GM19463 (cell line): Measurements from ENCODE around the gene QRICH1.
A peak's percentile ranks its signal among the peaks of the same experiment; 100 is the strongest.
"Not testable (repeated sequence)": the region's sequence is repeated elsewhere in the genome, so short reads cannot be mapped to it uniquely, and the experiment has no call there.

Source experiments
- ATAC-seq: cut with Tn5 transposase; IDR thresholded peaks from one replicate; pipeline ENCODE4 v1.9.1; 2021; ENCODE audit warnings: mild to moderate bottlenecking, moderate library complexity; ENCODE audit not compliant: unreplicated experiment

Gene QRICH1

GRCh38 chr3:49018707-49019006 is 75.2 kb downstream of the QRICH1 start:
- no peak for ATAC-seq

GRCh38 chr3:49017971-49018706 is 75.7 kb downstream of the QRICH1 start, which contains the start of gene DALRD3:
Gene DALRD3, minus strand, starts transcription at chr3:49018580. Its CDS starts 16 bp downstream, at chr3:49018564.
- no peak for ATAC-seq

DNA sequence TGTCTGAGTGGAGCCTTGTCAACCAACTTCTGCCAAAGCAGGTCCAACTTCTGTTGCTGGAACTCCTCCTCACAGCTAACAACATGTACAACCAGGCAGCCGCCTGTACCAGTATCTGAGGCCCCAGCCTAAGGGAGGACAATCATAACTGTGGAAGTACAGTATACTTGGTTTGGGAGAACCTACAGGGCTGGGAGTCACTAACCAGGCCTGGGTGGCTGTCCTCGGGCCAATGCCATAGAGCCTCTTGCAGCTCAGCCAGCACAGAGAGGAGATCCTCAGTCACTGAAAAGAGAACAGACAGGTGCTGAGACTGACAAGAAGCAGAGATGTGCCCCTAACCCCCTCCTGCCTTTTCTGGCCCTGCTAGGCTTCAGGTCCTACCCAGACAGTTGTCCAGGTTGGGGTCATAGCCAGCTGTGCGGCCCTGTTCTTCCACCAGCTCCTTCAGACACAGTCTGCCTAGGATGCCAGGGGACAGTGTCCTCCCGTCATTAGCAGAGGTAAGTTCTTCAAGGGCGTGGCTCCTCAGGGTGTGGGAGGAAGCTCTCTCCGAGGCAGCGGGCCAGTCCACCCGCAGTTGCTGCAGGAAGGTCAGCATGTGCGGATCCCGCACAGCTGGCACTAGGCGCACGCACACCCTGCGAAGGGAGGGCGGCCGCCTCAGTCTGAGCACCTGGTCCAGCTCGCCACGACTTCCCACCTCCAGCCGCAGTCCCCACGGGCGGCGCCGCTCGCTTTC is 76.5 kb downstream of the QRICH1 start:
- ATAC-seq: no peak

- no peak for ATAC-seq
Measured at GRCh38 chr3:49016414-49017228, 77.2 kb downstream of the QRICH1 start.

DNA sequence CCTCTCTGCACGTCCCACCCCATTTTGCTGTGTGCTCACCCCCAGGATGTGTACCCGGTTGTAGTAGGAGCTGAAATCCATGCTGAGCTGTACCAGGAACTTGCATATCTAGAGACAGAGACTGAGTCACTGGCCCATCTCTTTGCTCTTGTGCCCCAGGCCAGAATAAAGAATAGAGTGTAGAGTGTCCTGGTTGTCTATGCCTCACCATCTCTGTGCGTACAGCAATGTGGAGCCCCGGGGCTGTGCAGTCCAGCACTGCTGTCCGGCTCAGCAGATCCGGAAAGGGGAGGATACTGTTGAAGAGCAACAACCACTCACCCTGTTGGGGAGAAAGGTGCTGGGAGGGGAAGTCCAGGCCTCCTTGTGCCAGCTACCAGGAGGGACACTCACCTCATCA is 78.1 kb downstream of the QRICH1 start:
- no peak for ATAC-seq

GRCh38 chr3:49015072-49015471 is 78.8 kb downstream of the QRICH1 start:
- no peak for ATAC-seq

- ATAC-seq: no peak
Measured at GRCh38 chr3:49013738-49014660, 79.9 kb downstream of the QRICH1 start.

GRCh38 chr3:49013113-49013737 is 80.6 kb downstream of the QRICH1 start:
- no peak for ATAC-seq

DNA sequence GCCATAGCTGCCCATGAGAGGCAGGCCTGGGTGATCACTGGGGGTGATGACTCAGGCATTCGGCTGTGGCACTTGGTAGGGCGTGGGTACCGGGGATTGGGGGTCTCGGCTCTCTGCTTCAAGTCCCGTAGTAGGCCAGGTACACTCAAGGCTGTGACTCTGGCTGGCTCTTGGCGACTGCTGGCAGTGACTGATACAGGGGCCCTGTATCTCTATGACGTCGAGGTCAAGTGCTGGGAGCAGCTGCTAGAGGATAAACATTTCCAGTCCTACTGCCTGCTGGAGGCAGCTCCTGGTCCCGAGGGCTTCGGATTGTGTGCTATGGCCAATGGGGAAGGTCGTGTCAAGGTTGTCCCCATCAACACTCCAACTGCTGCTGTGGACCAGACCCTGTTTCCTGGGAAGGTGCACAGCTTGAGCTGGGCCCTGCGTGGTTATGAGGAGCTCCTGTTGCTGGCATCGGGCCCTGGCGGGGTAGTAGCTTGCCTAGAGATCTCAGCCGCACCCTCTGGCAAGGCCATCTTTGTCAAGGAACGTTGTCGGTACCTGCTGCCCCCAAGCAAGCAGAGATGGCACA is 81.3 kb downstream of the QRICH1 start:
- no peak for ATAC-seq

GRCh38 chr3:49009396-49009795 is 84.5 kb downstream of the QRICH1 start:
- no peak for ATAC-seq

GRCh38 chr3:49008627-49009026 is 85.2 kb downstream of the QRICH1 start:
- not testable (repeated sequence) for ATAC-seq

GRCh38 chr3:49007771-49008528 is 85.9 kb downstream of the QRICH1 start:
- peak; percentile 40 for ATAC-seq

- ATAC-seq: peak; percentile 87
Measured at GRCh38 chr3:49007068-49007770, 86.7 kb downstream of the QRICH1 start, which contains the start of gene WDR6. Gene WDR6, plus strand, starts transcription at chr3:49007391. Its CDS starts 41 bp downstream, at chr3:49007432.

GRCh38 chr3:49006408-49007067 is 87.3 kb downstream of the QRICH1 start:
- no peak for ATAC-seq

DNA sequence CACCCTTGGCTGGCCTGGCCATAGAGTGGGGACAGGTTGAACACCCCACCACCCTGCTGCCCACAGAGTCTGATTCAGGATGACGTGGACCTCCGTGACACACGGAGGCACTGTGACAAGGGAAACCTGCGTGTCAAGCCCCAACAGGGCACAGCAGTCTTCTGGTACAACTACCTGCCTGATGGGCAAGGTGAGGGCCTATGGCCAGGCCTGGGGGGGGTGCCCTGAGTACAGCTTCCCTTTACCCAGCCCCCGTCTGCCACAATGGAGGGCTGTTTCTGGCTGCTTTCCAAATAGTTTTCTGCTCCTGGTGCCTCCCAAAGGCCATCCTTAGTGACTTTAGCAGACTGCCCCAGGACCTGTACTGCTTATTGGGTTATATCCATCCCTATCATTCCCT is 87.9 kb downstream of the QRICH1 start:
- no peak for ATAC-seq

DNA sequence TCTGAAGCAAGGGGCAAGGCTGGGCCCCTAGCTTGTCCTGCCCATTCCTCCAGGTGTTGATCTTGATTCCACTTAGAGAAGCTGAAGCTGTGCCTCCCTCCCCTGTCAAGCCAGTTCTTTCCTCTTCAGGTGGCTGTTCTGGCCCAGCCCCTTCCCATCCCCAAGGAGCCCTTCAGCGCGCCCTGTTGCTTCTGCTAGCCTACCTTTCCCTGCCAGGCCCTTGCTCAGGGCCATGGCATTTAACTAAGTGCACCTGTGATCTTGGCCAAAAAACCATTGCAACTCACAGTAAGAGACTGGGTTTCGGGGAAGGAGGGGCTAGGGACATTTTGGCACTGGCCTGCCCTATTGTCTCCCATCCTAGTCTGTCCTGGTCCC is 88.6 kb downstream of the QRICH1 start:
- no peak for ATAC-seq

DNA sequence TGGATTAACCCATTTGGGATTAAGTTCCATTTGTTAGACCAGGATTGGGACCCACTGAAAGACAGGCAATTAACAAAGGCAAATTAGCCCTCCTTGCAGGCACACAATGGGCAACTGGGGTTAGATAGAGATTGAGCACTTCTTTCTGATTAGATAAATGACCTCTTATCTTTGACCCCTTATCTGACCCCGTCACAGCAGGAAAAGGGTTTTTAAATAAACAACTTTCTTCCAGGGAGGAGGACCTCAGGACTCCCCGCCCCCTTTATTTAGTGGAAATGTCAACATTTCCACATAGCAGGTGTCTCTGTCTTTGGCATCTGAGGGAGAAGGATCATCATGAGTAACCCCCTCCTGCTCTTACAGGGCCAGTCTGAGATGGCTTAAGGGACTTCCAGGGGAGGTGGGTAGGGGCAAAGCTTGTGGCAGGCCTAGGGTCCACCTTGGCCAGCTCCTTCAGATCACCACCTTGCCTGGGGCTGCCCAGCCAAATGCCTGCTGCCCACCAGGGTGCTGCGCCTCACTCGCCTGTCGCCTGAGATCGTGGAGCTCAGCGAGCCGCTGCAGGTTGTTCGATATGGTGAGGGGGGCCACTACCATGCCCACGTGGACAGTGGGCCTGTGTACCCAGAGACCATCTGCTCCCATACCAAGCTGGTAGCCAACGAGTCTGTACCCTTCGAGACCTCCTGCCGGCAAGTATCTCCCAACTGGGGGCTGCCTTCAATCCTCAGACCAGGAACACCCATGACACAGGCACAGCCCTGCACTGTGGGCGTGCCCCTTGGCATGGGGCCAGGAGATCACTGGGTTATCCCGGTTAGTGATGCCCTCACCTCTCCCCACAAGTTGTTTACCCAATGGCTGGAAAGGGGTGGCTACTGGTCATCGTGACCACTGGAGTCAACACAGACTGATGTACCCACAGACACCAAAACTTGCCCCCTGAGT is 89.2 kb downstream of the QRICH1 start:
- ATAC-seq: no peak
